Fibroblast of skin of back (primary cell): ENCODE results near the gene YPEL1.
"Not testable (repeated sequence)": the region's sequence is repeated elsewhere in the genome, so short reads cannot be mapped to it uniquely, and the experiment has no call there.

Source experiments
- DNase-seq: peaks from one replicate; pipeline ENCODE4 v3.0.0-alpha.2; 2013

YPEL1 gene

DNA sequence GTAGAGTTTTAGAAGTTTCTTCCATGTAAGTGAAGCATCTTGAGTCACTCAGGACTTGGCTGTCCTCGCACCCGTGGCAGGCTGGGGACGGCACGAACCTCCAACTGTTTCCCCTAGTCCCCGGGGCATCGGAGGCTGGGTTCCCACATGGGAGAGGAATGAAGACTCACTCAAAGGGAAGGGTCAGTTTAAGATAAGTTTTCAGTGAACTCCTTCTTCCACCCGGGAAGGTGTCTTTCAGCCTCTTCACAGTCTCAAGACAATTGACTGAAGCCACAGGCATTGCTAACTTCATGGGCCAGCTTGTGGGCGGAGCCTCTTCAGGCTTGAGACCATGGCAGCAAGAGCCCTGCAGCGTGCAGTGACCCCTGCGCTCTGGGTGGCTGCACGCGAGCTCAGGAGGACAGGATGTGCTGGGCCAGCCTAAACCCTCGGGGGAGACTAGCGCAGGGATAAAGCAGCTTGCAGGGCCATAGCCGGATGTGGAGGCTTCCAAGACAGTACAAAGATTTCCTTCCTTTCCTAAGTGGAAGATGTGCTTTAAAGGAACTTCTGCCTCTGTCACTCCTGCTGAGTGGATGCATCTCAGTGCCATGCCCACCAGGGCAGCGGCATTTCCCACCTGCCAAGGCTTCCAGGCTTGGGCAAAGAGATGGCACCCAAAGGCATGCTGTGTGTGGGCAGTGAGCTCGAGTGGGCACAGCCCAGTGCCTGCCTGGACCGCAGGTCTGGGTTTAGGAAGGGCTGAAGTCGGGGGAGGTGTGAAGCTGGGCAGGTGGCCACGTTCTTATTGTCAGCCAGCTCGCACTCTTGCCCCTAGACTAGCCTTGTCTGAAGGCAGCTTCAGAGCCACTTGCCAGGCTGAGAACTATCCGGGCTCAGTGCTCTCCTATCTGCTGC is 36.9 kb downstream of the YPEL1 start:
- peak; percentile 49 for DNase-seq

DNA sequence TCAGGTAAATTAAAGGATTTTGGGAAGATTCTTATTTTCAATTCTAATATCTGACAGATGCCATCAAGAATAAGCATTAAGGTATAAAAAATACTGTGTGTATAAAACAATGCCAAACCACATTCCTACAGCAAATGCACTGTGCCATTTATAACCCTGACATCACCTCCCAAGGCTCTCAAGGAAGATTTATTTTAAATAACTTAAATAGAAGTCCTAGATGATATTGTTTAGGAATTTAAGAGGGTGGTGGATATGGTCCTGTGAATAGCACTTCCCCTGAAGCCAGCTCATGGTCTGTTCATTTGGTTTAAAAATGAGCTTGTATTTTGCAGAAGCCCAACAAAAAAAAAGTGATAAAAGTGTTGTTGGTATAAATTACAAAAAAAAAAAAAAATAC is 37.7 kb downstream of the YPEL1 start:
- DNase-seq = peak; percentile 90

DNA sequence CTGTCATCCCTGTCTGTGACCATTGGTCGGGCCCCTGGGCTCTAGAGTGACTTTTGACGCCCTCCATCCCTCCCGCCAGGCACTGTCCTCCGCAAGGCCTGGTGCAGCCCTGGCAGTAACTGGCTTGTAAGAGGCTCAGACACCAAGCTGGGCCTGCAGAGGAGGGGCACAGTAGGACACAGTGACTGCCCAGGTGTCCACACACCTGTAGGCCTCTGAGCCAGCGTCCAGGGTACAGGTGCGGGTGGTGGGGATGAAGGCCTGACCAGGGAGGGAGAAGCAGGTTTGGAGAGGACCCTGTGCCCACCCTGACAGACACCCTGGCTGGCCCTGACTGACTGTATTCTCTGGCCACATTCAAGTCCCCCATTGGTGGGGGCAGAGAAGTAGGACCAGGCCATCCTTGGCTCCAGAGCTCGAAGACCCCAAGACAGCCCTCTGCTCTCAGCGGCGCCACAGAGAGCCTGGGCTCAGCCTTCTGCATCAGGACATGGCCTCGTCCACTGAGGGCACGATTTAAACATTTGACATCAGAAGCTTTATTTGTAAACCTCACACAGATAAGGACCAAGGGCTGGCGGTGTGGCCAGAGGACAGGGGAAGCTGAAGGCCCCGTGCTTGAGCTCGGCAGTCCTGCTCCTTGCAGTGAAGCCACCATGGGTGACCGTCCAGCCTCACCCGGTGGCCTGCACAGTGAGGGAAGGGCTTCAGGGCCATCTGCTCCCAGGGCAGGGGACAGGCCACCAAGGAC is 38.4 kb downstream of the YPEL1 start:
- no peak for DNase-seq

DNA sequence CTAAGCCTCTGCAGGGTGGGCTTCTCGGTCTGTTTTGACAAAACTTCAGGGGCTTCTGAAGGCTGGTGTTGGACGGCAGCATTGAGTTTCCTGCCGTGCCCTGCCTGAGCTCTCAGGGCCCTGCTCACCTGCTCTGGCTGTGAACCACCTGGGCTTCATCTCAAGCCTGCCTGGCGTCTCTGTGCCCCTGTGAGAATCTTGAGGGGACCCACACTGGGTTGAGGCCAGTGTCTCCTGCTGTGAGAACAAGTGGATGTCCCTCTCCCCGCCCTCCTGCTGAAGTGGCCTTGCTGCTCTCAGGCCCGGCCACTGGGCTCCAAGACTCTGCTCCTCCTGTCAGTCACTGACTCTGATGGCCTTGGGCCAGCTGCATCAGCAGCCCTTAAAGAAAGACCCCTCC is 39.5 kb downstream of the YPEL1 start:
- DNase-seq = no peak

DNA sequence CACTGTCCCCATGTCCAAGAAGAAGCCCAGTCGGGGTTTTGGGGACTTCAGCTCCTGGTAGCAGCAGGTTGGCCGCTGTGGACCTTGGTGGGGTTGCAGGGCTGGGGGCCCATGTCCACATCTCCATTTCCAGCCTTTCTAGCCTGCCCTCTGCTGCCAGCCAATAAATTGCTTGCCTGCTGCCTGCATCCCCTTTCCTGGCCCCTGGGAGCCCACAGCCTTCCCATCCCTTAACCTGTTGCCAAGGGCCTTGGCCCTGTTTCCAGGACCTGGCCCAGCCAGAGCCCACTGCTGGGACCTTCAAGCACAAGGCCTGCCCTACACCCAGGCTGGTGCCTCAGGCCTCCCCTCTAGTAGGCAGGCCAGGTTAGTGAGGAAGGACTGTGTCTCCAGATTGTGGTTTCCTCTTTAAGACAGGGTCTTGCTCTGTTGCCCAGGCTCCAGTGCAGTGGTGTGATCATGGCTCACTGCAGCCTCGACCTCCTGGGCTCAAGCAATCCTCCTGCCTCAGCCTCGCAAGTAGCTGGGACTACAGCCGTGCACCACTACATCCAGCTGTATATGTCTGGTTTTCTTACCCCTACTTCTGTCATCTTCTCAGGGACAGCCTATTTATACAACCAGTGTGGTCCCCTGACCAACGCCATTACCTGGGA is 40.0 kb downstream of the YPEL1 start:
- no peak for DNase-seq

DNA sequence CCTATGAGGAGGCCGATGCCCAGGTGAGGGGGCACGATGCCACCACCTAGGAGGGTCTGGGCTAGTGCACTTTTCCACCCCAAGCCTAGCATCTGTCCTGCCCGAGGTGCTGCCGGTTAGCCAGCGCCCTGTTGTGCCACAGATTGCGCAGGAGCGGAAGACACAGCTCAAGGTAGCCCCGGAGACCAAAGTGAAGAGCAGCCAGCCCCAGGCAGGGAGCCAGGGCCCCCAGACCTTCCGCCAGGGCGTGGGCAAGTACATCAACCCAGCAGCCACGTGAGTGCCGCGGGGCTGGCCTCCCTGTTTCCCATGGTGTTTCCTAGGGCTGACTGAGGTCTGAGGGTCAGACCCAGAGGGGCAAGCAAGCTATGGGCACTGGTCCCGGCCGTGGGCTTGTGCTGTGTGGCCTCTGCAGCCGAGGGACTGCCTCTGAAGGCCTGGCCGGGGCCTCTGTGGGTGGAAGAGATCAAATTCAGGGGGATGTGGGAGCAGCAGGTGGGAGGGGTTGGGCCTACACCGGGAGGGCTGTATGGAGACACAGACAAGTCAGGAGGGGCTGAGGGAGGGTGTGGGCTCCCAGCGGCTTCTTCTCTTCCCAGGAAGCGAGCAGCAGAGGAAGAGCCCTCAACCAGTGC is 40.7 kb downstream of the YPEL1 start:
- DNase-seq = no peak

DNA sequence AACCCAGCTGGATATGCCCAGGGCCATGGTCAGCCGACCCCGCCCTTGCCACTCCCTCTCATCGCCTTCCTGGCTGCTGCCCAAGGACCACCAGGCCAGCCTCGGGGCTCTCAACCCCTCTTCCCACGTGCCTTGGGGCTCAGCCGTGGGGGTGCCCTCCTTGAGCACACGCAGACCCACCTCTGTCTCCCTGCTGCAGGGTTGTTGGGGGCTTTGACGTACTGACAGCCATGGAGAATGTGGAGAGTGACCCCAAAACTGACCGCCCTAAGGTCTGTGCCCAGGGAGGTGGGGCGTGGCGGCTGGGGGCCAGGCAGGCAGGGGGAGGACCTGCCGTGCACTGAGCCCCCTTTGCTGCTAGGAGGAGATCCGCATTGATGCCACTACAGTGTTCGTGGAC is 41.2 kb downstream of the YPEL1 start:
- no peak for DNase-seq

DNA sequence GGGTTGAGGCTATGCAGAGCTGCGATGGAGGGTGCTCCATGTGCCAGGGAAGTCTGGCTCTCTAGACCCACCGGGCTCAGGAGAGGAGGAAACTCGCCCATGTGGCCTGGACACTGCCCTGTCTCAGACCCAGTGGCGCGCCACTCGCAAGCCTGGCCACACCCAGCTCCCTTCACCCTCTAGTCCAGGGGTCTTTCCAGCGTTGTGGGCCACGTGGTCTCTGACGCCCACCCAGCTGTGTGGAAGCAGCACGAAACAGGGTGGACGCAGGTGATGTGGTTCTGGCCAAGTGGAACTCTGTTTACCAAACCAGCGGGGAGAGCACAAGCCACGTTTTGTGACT is 41.6 kb downstream of the YPEL1 start:
- DNase-seq = no peak

DNA sequence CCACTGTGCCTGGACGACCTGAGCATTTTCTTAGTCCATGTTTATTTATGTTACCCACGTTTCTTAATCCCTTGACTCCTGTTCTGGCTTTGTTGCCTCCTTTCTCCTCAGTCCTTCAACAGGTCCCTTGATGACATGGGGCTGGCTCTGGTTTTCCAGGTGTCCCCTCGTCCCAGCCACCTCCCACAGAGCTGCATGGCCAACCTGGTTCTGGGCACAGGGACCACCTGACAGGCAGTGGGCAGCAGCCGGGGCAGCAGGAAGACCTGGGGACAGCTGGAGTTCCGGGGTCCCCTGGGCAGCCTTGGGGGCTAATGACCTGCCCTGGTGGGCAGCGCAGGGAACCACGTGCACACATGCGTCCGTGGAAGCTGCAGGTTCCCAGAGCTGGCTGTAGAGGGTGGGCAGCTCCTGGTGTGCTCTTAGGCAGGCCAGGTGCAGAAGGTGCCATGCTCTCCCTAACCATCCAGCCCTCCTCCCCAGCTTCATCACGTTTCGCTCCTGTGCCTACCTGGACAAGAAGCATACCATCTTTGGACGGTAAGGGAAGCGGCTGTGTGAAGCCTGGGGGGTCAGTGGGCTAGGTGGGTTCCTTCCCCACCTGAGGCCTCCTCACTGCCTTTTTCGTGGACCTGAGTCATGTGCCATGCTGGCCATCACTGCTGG is 42.1 kb downstream of the YPEL1 start:
- no peak for DNase-seq

DNA sequence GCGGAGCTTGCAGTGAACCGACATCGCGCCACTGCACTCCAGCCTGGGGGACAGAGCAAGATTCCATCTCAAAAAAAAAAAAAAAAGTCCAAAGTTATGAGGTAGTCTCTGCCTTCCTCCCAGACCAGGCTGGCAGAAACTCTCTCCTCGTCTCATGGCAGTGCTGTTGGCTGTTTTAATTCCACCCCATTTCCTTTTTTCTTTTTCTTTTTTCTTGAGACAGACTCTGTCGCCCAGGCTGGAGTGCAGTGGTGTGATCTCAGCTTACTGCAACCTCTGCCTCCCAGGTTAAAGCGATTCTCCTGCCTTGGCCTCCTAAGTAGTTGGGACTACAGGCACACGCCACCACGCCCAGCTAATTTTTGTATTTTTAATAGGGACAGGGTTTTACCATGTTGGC is 42.7 kb downstream of the YPEL1 start:
- DNase-seq = not testable (repeated sequence)

DNA sequence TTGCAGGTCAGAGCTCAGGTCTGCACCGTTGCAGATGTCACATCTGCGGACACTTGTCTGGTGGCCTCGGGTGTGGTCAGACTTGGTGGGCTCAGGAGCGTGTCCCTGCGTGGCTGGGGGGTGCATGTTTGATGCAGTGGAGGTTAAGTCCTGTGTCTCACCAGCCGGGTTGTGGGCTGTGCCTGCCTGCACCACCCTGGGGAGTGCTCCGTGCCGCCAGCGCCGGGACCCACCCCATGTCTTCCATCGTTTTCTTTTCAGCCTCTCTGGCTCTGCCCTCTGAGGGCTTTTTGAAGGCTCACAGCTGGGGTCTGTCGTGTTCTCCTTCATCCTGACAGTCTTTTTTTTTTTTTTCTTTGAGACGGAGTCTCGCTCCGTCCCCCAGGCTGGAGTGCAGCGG is 43.8 kb downstream of the YPEL1 start:
- no peak for DNase-seq

DNA sequence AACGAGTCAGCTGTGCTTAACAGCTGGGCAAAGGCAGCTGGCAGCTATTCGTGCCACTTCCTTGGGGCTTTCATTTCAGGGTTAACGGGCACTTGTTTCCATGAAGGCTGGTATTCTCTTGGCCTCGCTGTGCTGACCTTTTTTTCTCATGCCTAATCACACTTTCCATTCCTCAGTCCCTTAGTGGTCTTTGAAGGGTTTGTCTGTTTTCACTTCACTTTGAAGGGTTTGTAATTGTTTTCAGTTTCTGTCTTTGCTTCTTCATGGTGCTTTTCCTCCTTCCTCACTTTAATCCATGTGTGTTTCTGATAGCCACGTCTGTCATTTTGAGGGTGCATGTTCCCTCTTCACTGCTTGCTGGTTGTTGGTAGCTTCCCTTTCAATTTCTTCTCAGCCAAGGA is 45.2 kb downstream of the YPEL1 start:
- no peak for DNase-seq

DNA sequence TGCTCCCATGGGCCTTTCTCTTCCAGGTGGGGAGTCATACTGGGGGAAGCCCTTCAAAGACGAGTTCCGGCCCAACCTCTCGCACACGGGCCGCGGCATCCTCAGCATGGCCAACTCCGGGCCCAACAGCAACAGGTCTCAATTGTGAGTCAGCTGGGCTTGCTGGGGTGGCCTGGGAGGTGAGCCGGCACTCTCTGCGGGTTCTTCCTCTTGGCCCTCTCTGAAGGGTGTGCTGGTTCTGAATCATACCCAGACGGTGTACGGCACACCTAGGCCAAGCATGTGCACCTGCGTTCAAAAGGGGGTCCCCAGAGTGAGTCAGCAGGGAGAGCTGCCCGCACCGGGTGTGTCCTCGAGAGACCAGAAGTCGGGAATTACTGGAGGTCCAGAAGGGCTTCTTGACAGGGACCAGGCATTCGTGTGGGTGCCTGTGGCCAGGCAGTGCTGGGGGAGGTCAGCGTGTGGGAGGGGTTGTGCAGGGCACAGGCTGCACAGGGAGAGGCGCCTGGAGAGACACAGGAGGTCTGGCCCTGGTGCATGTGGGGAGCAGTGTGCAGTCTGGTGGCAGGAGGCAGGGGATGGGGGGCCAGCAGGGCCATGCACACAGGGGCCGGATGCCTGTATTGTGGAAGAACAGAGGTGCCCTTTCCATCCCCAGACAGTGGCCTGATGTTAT is 46.8 kb downstream of the YPEL1 start:
- no peak for DNase-seq

DNA sequence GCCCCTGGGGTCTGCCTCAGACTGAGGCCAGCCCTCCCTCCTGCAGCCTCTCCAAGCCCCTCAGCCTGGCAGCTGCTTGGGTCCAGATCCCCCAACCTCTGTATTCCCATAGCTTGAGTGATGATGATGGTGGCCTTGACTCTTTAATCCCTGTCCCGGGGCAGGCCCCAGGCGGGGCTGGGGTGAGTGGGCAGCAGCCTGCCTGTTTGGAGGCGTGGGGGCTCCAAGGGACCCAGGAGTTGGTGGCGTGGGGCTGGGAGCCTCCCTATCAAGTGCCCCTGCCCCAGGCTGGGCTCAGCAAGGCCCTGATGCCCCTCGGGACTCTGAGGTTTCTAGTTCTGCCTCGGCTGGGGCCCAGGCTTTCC is 47.3 kb downstream of the YPEL1 start:
- no peak for DNase-seq

DNA sequence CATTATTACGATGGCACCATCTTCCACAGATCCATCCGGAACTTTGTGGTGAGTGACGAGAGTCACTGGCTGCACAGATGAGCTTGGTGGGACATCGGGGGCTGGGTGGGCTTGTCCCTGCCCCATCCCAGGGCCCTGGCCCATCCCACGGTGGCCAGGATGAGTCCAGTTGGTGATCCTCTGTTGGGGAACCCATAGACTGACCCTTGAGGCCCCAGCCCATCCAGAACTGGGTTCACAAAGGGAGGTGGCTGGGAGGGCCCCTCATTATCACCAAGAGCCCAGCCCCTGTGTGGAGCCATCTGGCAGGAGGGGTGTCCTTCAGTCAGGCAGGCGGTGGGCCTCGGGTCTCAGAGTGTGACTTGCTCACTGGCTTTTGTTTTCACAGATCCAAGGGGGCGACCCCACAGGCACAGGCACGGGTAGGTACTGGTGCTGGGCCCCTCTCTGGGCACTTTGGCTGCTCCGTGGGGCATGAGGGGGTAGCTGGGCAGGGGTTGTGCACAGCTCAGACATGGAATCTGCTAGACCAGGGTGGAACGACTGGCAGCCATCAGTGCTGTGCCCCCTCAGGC is 47.8 kb downstream of the YPEL1 start:
- DNase-seq = no peak

DNA sequence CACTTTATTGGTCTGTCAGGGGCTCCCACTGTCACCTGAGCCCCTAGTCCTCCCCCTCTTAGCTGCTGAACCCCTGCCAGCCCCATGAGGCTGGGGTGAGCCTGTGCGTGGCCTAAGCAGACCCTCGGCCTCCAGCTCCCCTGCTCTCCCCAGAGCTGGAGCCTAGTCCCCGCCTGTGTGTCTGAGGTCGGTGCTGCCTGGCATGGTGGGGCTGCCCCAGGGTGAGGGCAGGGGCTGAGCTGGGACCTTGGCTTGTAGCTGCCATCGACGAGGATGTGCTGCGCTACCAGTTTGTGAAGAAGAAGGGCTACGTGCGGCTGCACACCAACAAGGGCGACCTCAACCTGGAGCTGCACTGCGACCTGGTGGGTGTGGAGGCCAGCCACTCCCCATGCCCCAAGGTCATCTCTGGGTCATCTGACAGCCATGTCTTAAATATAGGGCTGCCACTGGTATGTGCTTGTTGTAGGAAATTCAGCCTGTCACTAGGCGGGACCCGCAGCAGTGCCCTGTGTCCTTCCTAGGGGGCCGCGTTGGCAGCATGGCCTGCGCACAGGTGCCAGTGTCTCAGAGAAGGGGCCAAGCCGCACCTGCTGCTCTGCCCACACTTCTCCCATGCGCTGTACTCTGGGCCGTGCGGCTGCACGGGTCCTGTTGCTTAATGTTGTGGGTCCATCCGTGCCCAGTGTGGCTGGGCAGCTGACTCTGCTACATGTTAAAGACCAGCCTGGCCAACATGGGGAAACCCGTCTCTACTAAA is 48.8 kb downstream of the YPEL1 start:
- no peak for DNase-seq

DNA sequence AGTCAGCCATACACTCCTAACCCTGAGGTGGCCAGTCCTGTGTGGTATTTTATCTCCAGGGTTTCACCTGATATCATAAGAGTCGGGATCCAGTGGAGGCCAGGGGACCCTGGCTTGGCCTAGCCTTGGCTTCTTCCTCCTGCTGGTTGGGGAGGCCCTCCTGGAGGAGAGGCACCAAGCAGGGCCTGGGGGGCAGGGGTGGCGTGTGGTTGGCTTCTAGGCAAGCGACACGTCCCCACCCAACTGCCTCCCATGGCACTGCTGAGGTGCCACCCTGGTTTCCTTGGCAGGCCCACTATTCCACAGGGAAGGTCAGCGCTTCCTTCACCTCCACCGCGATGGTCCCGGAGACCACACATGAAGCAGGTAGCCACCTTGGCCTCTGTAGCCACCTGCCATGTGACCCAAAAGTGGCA is 49.4 kb downstream of the YPEL1 start:
- DNase-seq = no peak

DNA sequence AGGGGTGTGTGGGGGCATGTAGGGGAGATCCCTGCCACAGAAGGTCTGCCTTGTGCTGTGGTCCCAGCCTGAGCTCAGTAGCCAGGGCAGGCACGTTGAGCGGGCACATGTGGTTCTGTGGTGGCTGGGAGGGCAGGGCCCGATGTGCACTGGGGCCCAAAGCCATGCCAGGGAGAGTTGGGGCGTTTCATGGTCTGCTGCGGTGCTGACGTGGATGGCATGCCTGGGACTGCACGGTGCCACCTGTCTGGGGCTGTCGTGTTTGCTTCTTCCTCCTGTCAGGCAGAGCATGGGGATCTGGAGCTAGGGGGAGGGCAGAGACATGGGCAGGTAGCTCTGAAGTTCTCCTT is 50.5 kb downstream of the YPEL1 start:
- DNase-seq = no peak

DNA sequence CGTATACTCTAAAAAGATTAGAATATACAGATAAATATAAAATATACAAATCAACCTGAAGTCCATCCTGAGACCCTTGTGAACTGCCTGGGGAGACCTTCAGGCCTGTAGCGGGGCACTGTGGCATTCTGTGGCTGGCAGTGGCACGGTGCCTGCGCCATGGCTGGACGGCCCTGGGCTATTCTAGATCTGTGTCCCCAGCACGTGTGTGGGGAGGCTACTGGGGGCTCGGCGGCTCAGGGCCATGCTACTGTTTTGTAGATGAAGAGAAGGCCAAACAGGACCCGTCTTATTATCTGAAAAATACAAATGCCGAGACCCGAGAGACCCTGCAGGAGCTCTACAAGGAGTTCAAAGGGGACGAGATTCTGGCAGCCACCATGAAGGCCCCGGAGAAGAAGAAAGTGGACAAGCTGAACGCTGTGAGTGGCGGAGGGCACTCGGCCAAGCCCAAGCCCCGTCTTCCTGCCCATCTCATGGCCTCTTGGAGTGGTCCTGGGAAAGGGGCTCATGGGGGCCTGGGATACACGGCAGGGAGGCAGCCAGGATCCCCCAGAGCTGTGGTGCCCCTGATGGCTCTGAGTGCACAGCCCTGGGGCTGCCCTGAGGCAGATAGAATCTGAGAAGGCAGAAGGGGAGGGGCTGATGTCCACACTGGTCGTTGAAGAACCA is 51.0 kb downstream of the YPEL1 start:
- no peak for DNase-seq

DNA sequence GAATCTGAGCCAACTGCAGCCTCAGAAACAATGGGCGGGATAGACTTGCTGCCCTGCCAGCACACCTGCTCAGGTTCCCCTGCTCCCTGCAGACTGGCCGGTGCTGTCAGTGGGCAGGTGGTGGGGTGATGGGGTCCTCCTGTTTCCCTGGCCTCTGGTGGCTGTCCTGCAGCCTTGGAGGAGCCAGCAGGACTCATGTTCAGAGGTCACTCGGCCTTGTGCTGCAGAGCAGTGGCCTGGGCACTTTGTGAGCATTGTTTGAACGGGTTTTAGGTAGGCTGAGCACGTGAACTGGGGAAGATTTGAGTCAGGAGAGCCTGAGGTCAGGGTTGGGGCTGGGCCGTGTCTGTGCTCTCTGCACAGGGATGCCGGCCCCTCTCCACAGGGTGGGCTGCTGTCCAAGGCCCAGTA is 52.2 kb downstream of the YPEL1 start:
- DNase-seq = no peak
